Activated T-helper 1 cell treated with anti-CD3 and anti-CD28 coated beads, Interleukin-12 subunit alpha, Interleukin-12 subunit beta, Interleukin-2, Interleukin-4 antibody, amounts not matched to agents 30 ng/mL and 10 ng/mL and 1 ng/mL, durations not matched to agents 14 hours and 24 hours and 36 hours (primary cell): ENCODE data around the gene TSPAN18. TPM values are rescaled to one million over a fixed set of nuclear protein-coding genes. Genes with fewer than 3 reads are reported as not detected.

Experiments used
- DNase-seq: peaks from one replicate; pipeline ENCODE4 v3.0.0; 2021; ENCODE audit warnings: low spot score
- H3K27ac Mint-ChIP-seq: one replicate; pipeline ENCODE4 v1.8.0; 2021; ENCODE audit warnings: mild to moderate bottlenecking, mixed read lengths
- H3K27me3 Mint-ChIP-seq: one replicate; pipeline ENCODE4 v1.8.0; 2022; ENCODE audit warnings: mild to moderate bottlenecking, moderate library complexity, mixed read lengths; ENCODE audit not compliant: insufficient read depth
- H3K36me3 Mint-ChIP-seq: one replicate; pipeline ENCODE4 v1.8.0; 2021; ENCODE audit warnings: low read depth, mixed read lengths
- H3K4me1 Mint-ChIP-seq: one replicate; pipeline ENCODE4 v1.8.0; 2021; ENCODE audit warnings: low read depth, mixed read lengths
- H3K4me3 Mint-ChIP-seq: one replicate; pipeline ENCODE4 v1.8.0; 2021; ENCODE audit warnings: mild to moderate bottlenecking, moderate library complexity, mixed read lengths
- H3K9me3 Mint-ChIP-seq: one replicate; pipeline ENCODE4 v1.8.0; 2021; ENCODE audit warnings: mixed read lengths
- intact Hi-C: fragments of 100-400 bp; cut with micrococcal nuclease; formaldehyde crosslinking; loops from one replicate; pipeline ENCODE4 v1.15.1; 2024
- total RNA-seq: library from RNA; stranded (reverse); gene quantifications from 2 replicates; pipeline ENCODE4 v1.2.3, GENCODE V29; 2022

Gene TSPAN18
- total RNA-seq, 1 donor from 2014 or later = 1.7 TPM

- DNase-seq = no peak
- H3K4me1 Mint-ChIP-seq = no peaks in the 10 kb centered on the region
- H3K4me3 Mint-ChIP-seq = no peak overlapping the region
- H3K9me3 Mint-ChIP-seq = no peaks in the 10 kb centered on the region
- intact Hi-C loops = no loop called here
- H3K27me3 Mint-ChIP-seq = peaks cover 12% of the 10 kb centered on the region
- no peaks in the 10 kb centered on the region for H3K36me3 Mint-ChIP-seq
- H3K27ac Mint-ChIP-seq = no peak overlapping the region
Measured at GRCh38 chr11:44826922-44827643, 100.3 kb downstream of the TSPAN18 start.

GRCh38 chr11:44828296-44828695 lies 101.5 kb downstream of the TSPAN18 start:
- no peak for DNase-seq
- Mint-ChIP-seq H3K4me3 (no peak overlapping the region), H3K36me3 (no peaks in the 10 kb centered on the region), H3K9me3 (no peaks in the 10 kb centered on the region), H3K27me3 (peaks cover 18% of the 10 kb centered on the region), H3K4me1 (no peaks in the 10 kb centered on the region), H3K27ac (no peak overlapping the region)
- intact Hi-C loops = no loop called here

GRCh38 chr11:44829838-44830237 lies 103.1 kb downstream of the TSPAN18 start:
- no peaks in the 10 kb centered on the region for H3K4me1 Mint-ChIP-seq
- H3K9me3 Mint-ChIP-seq = no peaks in the 10 kb centered on the region
- H3K27ac Mint-ChIP-seq = no peak overlapping the region
- intact Hi-C loops = no loop called here
- no peak overlapping the region for H3K4me3 Mint-ChIP-seq
- peaks cover 18% of the 10 kb centered on the region for H3K27me3 Mint-ChIP-seq
- DNase-seq = no peak
- no peaks in the 10 kb centered on the region for H3K36me3 Mint-ChIP-seq

- no peak for DNase-seq
- Mint-ChIP-seq H3K36me3 (no peaks in the 10 kb centered on the region), H3K9me3 (no peaks in the 10 kb centered on the region), H3K4me3 (no peak overlapping the region), H3K27me3 (peaks cover 20% of the 10 kb centered on the region), H3K27ac (no peak overlapping the region), H3K4me1 (no peaks in the 10 kb centered on the region)
- intact Hi-C loops = no loop called here
Measured at GRCh38 chr11:44831605-44832394, 105.0 kb downstream of the TSPAN18 start.

- intact Hi-C loops = no loop called here
- H3K36me3 Mint-ChIP-seq = no peaks in the 10 kb centered on the region
- DNase-seq = no peak
- H3K27me3 Mint-ChIP-seq = peaks cover 23% of the 10 kb centered on the region
- H3K27ac Mint-ChIP-seq = no peak overlapping the region
- H3K9me3 Mint-ChIP-seq = no peaks in the 10 kb centered on the region
- no peaks in the 10 kb centered on the region for H3K4me1 Mint-ChIP-seq
- H3K4me3 Mint-ChIP-seq = no peak overlapping the region
Measured at GRCh38 chr11:44832452-44832851, 105.7 kb downstream of the TSPAN18 start.

- H3K36me3 Mint-ChIP-seq = no peaks in the 10 kb centered on the region
- no peaks in the 10 kb centered on the region for H3K4me1 Mint-ChIP-seq
- H3K9me3 Mint-ChIP-seq = no peaks in the 10 kb centered on the region
- no peak overlapping the region for H3K4me3 Mint-ChIP-seq
- peaks cover 25% of the 10 kb centered on the region for H3K27me3 Mint-ChIP-seq
- no peak for DNase-seq
- intact Hi-C loops = no loop called here
- no peak overlapping the region for H3K27ac Mint-ChIP-seq
Measured at GRCh38 chr11:44833221-44833876, 106.6 kb downstream of the TSPAN18 start.

GRCh38 chr11:44833877-44834452 lies 107.2 kb downstream of the TSPAN18 start:
- Mint-ChIP-seq H3K4me3 (no peak overlapping the region), H3K36me3 (no peaks in the 10 kb centered on the region), H3K27me3 (peaks cover 26% of the 10 kb centered on the region), H3K4me1 (no peaks in the 10 kb centered on the region), H3K9me3 (no peaks in the 10 kb centered on the region), H3K27ac (no peak overlapping the region)
- intact Hi-C loops = no loop called here
- no peak for DNase-seq

GRCh38 chr11:44834846-44835245 lies 108.1 kb downstream of the TSPAN18 start:
- Mint-ChIP-seq H3K27ac (no peak overlapping the region), H3K9me3 (no peaks in the 10 kb centered on the region), H3K4me1 (no peaks in the 10 kb centered on the region), H3K36me3 (no peaks in the 10 kb centered on the region), H3K27me3 (peaks cover 26% of the 10 kb centered on the region), H3K4me3 (no peak overlapping the region)
- no peak for DNase-seq
- intact Hi-C loops = no loop called here

- H3K27me3 Mint-ChIP-seq = peaks cover 22% of the 10 kb centered on the region
- intact Hi-C loops = no loop called here
- DNase-seq = no peak
- no peak overlapping the region for H3K4me3 Mint-ChIP-seq
- no peaks in the 10 kb centered on the region for H3K9me3 Mint-ChIP-seq
- H3K36me3 Mint-ChIP-seq = no peaks in the 10 kb centered on the region
- no peak overlapping the region for H3K27ac Mint-ChIP-seq
- no peaks in the 10 kb centered on the region for H3K4me1 Mint-ChIP-seq
Measured at GRCh38 chr11:44835296-44835695, 108.5 kb downstream of the TSPAN18 start.

GRCh38 chr11:44835938-44836337 lies 109.2 kb downstream of the TSPAN18 start:
- H3K4me1 Mint-ChIP-seq = no peaks in the 10 kb centered on the region
- no peaks in the 10 kb centered on the region for H3K36me3 Mint-ChIP-seq
- no peaks in the 10 kb centered on the region for H3K9me3 Mint-ChIP-seq
- intact Hi-C loops = no loop called here
- no peak overlapping the region for H3K27ac Mint-ChIP-seq
- H3K27me3 Mint-ChIP-seq = peaks cover 22% of the 10 kb centered on the region
- DNase-seq = no peak
- H3K4me3 Mint-ChIP-seq = no peak overlapping the region

- Mint-ChIP-seq H3K9me3 (no peaks in the 10 kb centered on the region), H3K27ac (no peak overlapping the region), H3K27me3 (peaks cover 16% of the 10 kb centered on the region)
Measured at GRCh38 chr11:44837661-44838060, 110.9 kb downstream of the TSPAN18 start.

GRCh38 chr11:44839458-44840084 lies 112.8 kb downstream of the TSPAN18 start:
- H3K4me3 Mint-ChIP-seq = no peak overlapping the region

More at GRCh38 chr11:44837661-44838060, 110.9 kb downstream of the TSPAN18 start:
- H3K4me3 Mint-ChIP-seq = no peak overlapping the region
- no peaks in the 10 kb centered on the region for H3K36me3 Mint-ChIP-seq
- intact Hi-C loops = no loop called here
- H3K4me1 Mint-ChIP-seq = no peaks in the 10 kb centered on the region
- no peak for DNase-seq

More at GRCh38 chr11:44839458-44840084, 112.8 kb downstream of the TSPAN18 start:
- H3K27me3 Mint-ChIP-seq = peaks cover 15% of the 10 kb centered on the region
- no peak overlapping the region for H3K27ac Mint-ChIP-seq
- no peaks in the 10 kb centered on the region for H3K4me1 Mint-ChIP-seq
- no peak for DNase-seq
- no peaks in the 10 kb centered on the region for H3K36me3 Mint-ChIP-seq
- intact Hi-C loops = no loop called here
- peaks cover 11% of the 10 kb centered on the region for H3K9me3 Mint-ChIP-seq
